Hepatic stellate cell (primary cell): ENCODE data around the gene ME3.
"Not testable (repeated sequence)": the region's sequence is repeated elsewhere in the genome, so short reads cannot be mapped to it uniquely, and the experiment has no call there.

ENCODE experiments used
- DNase-seq: peaks from one replicate; pipeline ENCODE4 v3.0.0; 2011; ENCODE audit warnings: low spot score

ME3 gene

DNA sequence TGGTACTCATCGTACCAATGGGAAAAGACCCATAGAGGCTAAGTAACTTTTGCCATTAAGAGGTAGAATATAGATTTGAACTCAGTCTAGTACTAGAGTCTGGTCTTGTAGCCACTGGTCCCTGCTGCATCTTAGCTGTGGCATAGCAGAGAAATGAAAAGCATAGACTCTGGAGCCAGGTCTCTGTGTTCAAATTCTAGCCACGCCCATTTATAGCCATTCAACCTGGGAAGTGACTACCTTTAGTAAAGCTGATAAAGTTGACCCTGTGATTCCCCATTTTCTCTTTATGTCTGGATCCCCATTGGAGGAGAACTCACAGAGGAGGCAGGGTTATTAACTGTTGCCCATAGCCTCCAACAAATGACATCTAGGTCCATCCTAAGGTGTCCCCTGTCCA, 113.6 kb downstream of the ME3 start:
- no peak for DNase-seq

DNA sequence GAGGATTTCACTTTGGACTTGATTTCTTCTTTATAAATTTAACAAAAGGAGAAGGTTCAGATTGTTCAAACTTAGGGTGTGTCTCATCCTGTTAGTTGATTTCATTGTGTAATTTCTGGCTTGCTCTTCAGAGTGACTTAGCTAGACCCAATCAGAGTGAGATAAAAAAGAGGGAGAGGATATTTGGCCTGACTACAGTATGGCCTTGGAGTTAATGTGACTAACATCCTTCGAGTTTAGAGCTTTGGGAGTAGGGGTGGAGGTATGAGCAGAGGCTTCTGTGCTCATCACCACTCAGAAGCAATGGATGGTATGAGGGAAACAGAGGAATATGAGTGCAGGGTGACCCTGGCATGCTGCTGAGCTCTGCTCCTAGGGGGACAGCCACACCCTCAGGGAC, 114.2 kb downstream of the ME3 start:
- DNase-seq = no peak

DNA sequence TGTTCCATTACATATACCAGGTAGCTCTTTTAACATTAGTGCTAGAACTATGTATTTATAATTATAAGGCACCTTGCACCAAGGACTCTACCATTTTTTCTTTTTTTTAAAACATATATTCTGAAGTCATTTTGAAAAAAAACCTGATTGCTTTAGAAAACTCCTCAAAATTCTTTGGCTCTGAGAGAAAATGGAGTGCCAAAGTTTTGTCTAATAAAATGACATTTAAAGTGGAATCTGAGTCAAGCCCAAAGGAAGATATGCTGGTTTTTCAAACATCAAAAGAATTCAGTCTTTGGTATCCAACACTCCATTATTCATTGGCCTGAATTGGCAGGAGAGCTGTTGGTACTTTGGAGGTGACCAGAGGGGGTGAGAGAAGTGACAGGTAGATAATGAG, 116.5 kb downstream of the ME3 start:
- DNase-seq = no peak

- no peak for DNase-seq
Observed at GRCh38 chr11:86555401-86555800, 117.0 kb downstream of the ME3 start.

DNA sequence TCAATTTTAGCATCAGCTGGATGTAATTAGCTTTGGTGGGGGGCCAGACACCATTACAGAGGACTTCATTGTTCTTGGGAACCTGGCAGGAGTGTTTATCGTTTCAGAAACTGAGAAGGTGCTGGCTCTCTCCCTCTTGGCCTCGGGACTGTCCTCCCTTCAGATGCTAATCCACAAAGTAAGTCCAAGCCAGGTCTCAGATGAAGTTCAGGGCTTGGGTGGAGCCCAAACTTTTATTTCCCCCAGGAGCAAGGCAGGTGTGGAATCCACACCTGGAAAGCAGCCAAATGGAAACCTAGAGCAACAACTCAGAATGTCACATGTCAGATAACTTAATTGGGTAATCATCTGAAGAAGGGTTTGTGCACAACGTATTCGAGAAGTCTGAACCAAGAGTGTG, 119.2 kb downstream of the ME3 start:
- no peak for DNase-seq

DNA sequence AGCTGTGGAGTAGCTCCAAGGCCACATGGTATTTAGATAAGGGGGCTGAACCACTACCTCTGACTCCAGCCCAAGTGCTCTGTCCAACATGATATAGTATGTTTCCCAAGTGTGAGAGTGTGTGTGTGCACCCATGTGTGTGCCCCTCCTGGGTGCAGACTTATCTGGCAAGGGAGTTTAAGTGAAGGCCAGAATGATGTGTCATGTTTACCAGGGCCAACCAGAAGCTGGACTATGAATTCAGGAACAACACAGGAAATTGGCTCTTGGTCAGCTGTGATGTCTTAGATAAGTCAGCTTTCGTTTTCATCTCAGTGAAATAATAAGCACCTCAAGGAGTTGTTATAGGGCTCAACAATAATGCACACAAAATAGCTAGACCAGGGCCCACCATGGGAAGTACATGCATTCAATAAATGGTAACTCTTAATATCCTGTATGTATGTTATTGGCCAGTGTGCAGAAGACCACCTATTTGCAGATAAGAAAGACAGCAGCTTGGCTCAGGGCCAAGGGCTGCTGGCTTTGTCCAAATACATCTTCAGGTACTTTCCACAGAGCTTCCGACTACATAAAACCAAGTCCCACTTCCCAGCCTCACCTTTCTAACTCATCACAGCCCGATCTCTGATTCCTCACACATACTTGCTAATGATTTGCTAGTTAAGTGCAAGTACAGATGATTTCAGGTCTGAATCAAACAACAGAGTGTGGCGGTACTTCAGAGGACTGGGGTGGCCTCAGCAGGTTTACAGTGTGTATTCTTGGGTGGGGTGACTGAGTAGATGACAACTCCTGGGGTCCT, 120.9 kb downstream of the ME3 start:
- peak; percentile 78 for DNase-seq

DNA sequence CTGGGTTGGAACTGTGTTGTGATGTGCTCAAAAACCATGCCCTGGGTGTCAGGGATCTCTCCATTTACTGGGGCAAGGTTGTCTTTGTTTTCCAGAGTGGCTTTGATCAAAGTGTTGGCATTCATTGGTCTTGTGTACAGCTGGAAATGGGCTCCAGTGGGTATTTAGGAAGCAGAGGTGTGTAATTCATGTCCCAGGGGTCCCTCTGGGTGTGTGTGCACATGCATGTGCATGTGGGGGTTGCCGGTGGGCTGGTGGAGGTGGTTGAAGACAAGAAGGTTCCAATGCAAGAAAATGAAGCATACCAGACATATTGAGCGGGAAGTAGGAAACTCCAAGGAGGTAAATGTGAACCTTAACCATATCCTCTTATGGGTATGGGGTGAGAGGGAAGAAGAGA, 121.7 kb downstream of the ME3 start:
- DNase-seq = no peak

DNA sequence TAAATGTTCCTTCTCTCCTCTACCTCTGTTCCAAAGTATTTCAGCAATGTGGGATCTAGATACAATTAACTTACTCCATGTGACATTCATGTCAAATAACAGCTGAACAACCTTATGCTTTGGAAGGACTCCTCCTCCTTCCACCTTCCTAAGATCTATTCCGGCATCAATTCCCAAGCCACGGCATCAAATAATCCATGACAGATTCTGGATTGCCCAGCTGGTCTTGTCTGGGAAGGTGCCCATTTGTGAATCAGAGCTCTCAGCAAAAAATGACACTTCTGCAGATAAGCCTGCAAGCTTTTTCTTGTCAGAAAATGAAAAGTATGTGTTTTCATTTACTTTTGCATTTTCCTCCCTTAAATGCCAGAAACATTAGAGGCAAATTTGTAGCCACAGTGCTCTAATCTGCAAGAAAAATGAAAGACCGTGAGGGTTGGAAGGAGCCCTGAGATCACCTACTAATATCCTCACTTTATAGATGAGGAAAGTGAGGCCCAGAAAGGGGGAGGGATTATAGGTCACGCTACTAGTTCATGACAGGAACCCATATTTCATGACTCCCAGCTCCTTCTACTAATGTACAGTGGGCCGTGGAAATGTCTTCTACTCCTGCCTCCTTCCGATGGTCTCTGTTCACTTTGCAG, 124.0 kb downstream of the ME3 start:
- DNase-seq = peak; percentile 49

DNA sequence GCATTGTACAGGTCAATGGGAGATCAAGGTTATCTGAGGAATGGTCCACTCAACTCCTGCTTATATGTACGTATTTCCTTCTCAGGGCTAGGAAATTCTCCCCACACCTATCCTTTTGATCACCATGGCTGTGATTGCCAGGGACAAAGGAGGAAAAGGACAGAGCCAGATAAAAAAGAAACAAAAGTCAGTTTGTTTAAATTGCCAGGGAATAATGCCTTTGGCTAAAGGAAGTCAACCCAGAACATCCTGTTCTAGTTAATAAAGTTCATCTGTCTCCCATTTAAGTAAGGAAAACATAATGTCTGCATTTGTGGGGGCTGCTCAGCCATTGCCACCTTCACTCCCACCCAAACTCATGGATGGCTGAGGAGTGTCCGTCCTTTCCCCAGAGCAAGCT, 124.7 kb downstream of the ME3 start:
- DNase-seq = no peak

GRCh38 chr11:86541299-86541698, 131.1 kb downstream of the ME3 start:
- not testable (repeated sequence) for DNase-seq

GRCh38 chr11:86538223-86538548, 134.2 kb downstream of the ME3 start:
- DNase-seq = no peak

GRCh38 chr11:86537541-86538222, 134.7 kb downstream of the ME3 start:
- no peak for DNase-seq

DNA sequence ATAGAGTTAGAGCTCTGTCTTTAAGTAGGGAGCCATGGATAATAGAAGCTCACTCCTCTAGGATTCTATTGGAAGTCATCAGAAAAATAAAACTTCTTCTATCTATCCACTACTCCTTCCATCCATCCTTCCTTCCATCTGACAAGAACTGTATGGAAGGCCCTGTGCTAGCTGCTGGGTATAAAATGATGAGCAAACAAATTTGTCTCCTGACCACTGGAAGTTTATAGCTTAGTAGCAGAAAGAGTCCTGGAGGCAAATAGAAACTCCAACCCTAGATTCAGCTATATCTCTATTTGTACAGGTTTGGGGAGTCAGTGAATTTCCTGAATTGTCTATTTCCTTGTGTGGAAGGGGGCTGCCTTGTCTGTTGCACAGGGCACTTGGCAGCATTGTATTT, 136.6 kb downstream of the ME3 start:
- DNase-seq = no peak

- DNase-seq = no peak
Observed at GRCh38 chr11:86524620-86525352, 147.6 kb downstream of the ME3 start.

DNA sequence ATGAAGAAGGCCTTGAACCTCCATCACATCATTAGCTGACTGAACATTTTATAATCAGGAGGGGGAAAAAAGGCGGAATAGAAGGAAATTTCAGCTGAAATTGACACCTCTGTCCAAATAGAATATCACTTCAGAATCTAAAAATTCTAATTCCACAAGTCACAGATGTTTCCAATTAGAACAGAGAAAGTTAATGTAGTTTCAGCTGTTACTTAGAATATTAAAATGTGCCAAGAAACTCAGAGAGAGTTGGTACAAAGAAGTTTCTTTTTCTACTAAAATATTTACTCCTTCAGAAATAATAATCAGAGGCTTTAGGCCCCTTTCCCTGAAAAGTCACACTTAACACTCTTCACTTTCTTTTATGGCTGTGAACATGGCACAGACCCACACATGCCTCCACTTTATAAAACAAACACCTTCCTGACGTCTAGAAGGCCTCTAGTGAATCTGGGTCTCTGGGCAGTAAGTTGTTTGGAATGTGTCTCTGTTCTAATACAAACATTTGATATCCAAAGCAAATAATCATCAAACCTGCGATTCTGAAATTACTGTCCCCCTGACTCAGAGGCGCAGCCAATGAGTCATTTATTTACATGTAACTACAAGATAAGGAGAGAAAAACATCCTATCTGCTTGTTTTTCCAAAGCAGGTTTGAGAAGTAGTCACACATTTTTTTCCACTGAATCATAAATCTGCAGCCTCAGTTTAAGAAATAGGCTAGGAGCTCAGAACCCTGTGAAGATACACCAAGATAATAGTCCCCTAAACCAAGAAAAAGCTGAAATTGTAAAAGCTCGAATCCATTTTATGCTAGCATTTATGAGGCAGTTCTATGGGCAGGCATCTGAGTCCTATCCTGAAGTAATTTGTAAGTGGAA, 148.4 kb downstream of the ME3 start:
- peak; percentile 81 for DNase-seq

GRCh38 chr11:86522512-86522911, 149.9 kb downstream of the ME3 start:
- DNase-seq = not testable (repeated sequence)

DNA sequence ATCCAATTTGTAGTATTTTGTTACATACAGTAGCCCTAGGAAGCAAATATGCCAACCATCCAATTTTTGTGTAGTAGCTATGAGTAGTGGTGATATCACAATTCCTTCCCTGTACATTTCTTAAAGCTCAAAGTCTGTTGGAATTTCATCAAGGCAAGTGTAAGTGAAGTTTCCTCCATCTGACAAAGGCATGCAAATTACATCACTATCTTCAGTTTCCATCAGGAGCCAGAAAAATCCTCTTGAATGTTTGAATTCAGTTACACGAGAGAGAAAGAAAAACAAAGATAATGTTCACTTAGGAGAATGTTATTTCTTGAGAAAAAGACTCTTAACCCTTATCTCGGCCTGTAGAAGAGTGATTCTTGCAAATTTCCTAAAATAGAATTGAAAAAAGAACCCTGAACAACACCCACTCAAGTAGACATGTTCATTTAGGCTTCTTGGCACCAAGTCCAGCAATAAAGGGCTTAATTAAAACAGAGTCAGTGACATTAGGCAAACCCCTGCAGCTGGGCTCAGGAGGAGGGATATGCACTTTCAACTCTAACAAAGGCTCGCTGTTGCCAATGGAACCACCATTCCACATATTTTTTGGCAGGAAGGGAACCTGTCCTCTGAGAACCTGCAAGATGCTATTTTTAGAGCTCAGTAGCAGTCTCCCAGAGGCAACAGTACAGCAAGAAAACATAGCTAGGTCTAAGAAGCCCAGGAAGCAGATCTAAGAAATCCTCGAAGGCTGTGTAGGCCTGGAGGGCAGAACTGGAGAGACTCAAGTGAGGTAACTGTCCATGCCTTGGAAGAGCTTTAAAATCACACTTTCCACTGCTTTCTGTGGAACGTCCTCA, 153.1 kb downstream of the ME3 start:
- DNase-seq = peak; percentile 54

GRCh38 chr11:86518211-86518610, 154.2 kb downstream of the ME3 start:
- DNase-seq = no peak

DNA sequence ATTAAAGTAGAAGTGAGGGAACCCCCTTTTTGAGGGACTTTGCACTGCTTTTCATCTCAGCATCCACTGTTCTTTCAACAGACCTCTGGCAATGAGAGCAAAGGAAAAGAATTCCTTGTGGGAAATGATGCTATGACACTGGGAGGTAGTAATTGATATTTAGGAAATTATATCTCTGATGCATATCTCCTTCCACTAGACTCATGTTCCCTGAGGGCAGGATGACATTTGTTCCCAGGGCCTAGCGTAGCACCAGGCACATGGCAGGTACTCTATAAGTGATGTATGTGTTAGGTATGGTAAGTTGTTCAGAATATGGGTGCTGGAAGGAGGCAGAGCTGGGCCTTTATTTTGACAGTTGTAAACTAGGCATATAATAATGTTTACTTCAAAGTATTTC, 154.9 kb downstream of the ME3 start:
- no peak for DNase-seq

GRCh38 chr11:86515297-86516094, 156.9 kb downstream of the ME3 start:
- peak; percentile 61 for DNase-seq
